Measurements from ENCODE around the gene RGS17.

DNA sequence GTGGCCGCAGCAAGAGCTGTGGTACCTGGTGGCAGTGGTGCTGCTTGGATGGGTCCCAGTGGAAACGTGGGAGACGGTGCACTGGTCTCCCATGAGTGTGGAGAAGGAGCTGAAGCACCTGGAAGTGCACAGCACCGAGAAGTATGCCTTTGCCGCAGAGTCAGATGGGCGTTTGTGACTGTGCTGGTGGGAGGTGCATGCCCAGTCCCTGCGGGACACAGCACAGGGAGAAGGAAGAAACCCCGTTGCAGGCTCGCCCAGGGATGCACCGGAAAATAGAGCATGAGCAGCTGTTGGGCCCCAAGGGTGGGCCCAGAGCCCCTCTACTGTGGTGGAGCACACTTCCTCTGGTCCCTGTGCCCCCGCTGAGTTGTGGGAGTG, 19.3 kb upstream of the RGS17 start:
- TF ChIP-seq ZNF816 (CRISPR knock-in tag; IDR thresholded peaks at IDR 0.05; ENCODE audit: borderline replicate concordance) (no peak), ZNF772 (CRISPR knock-in tag; IDR thresholded peaks at IDR 0.05) (no peak), CEBPB (IDR thresholded peaks at IDR 0.05; ENCODE audit: borderline replicate concordance, low read depth, low read length) (no peak), BHLHE40 (IDR thresholded peaks at IDR 0.05; ENCODE audit: low read length) (no peak), FOSL1 (CRISPR knock-in tag; IDR thresholded peaks at IDR 0.05; ENCODE audit: borderline replicate concordance) (no peak), ZNF543 (CRISPR knock-in tag; IDR thresholded peaks at IDR 0.05) (no peak), KLF15 (CRISPR knock-in tag; IDR thresholded peaks at IDR 0.05; ENCODE audit: borderline replicate concordance) (no peak), ZBTB3 (CRISPR knock-in tag; IDR thresholded peaks at IDR 0.05; ENCODE audit: borderline replicate concordance, low read depth) (no peak), ZBTB20 (CRISPR knock-in tag; IDR thresholded peaks at IDR 0.05; ENCODE audit: borderline replicate concordance, low read depth) (no peak), JUNB (CRISPR knock-in tag; IDR thresholded peaks at IDR 0.05; ENCODE audit: borderline replicate concordance) (no peak), POLR2AphosphoS5 (IDR thresholded peaks at IDR 0.05; ENCODE audit: low read depth, low read length) (no peak)
- TF ChIP-seq, protein P1, sequence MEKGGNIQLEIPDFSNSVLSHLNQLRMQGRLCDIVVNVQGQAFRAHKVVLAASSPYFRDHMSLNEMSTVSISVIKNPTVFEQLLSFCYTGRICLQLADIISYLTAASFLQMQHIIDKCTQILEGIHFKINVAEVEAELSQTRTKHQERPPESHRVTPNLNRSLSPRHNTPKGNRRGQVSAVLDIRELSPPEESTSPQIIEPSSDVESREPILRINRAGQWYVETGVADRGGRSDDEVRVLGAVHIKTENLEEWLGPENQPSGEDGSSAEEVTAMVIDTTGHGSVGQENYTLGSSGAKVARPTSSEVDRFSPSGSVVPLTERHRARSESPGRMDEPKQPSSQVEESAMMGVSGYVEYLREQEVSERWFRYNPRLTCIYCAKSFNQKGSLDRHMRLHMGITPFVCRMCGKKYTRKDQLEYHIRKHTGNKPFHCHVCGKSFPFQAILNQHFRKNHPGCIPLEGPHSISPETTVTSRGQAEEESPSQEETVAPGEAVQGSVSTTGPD (CRISPR knock-in tag; IDR thresholded peaks at IDR 0.05), result no peak
